GM13977 (cell line): ENCODE data around the gene RAP2A.

Experiments used
- DNase-seq: peaks from one replicate; pipeline ENCODE4 v3.0.0; 2012; ENCODE audit warnings: low spot score
- CTCF ChIP-seq: IDR thresholded peaks from 2 replicates; pipeline ENCODE4 v1.5.1; 2012; ENCODE audit warnings: mild to moderate bottlenecking, control low read depth; ENCODE audit not compliant: insufficient read depth; ENCODE audit errors: extremely low read depth, missing control alignments
- in situ Hi-C: fragments of 300-500 bp; cut with MboI; formaldehyde crosslinking; loops from one replicate; pipeline ENCODE4 v1.12.0; 2022; ENCODE audit warnings: low sequenced_read_pairs, low pct_unique_long_range_greater_than_20kb, mixed read lengths, inconsistent platforms; ENCODE audit not compliant: unreplicated experiment

RAP2A gene

GRCh38 chr13:97517967-97518366 is 84.0 kb downstream of the RAP2A start:
- no peak for TF ChIP-seq CTCF
- in situ Hi-C loops, result no loop called here
- no peak for DNase-seq
